Activated T-cell treated with anti-CD3 and anti-CD28 coated beads, Interleukin-2, amount 50 U/mL, for 72 hours (primary cell): ENCODE measurements around the gene PITPNM1. TPM values are rescaled to one million over a fixed set of nuclear protein-coding genes. Genes with fewer than 3 reads are reported as not detected.
"Not testable (repeated sequence)": the region's sequence is repeated elsewhere in the genome, so short reads cannot be mapped to it uniquely, and the experiment has no call there.

Source experiments
- ATAC-seq, 2 donors: fragments of 150-1000 bp; cut with Tn5 transposase; replicated peaks in 1 of 2; 2 replicates each; pipeline ENCODE4 v1.10.0; 2021; ENCODE audit warnings: moderate library complexity in 2 of 2, mild to moderate bottlenecking in 1 of 2
- DNase-seq, 2 donors: peaks; one replicate each; pipeline ENCODE4 v3.0.0; 2021 to 2022; ENCODE audit warnings: mixed read lengths in 1 of 2
- H3K27ac Mint-ChIP-seq: one replicate; pipeline ENCODE4 v1.8.0; 2022; ENCODE audit warnings: mild to moderate bottlenecking, moderate library complexity, mixed read lengths
- H3K27me3 Mint-ChIP-seq: one replicate; pipeline ENCODE4 v1.8.0; 2022; ENCODE audit warnings: low read depth, mixed read lengths
- H3K36me3 Mint-ChIP-seq, 2 donors: one replicate each; pipeline ENCODE4 v1.8.0; 2022; ENCODE audit warnings: mixed read lengths in 2 of 2, mild to moderate bottlenecking in 1 of 2; ENCODE audit not compliant: insufficient read depth in 2 of 2
- H3K4me1 Mint-ChIP-seq: one replicate; pipeline ENCODE4 v1.8.0; 2022; ENCODE audit warnings: low read depth, mixed read lengths
- H3K4me3 Mint-ChIP-seq, 2 donors: one replicate each; pipeline ENCODE4 v1.8.0; 2022; ENCODE audit warnings: mild to moderate bottlenecking in 2 of 2, mixed read lengths in 2 of 2, moderate library complexity in 2 of 2
- H3K9me3 Mint-ChIP-seq, 2 donors: one replicate each; pipeline ENCODE4 v1.8.0; 2022; ENCODE audit warnings: mixed read lengths in 2 of 2
- total RNA-seq, 2 donors: library from RNA; stranded (reverse); gene quantifications; one replicate each; pipeline ENCODE4 v1.2.3, GENCODE V29; 2022

PITPNM1 gene
- total RNA-seq, 2 donors from 2014 or later, result 94.3 to 118 TPM

- DNase-seq (no peak), ATAC-seq (no peak)
- H3K4me3 Mint-ChIP-seq, result no peak overlapping the region
- no peak overlapping the region for H3K27ac Mint-ChIP-seq
- H3K36me3 Mint-ChIP-seq, result no peaks in the 10 kb centered on the region
- H3K27me3 Mint-ChIP-seq, result no peaks in the 10 kb centered on the region
- H3K4me1 Mint-ChIP-seq, result no peaks in the 10 kb centered on the region
- no peaks in the 10 kb centered on the region for H3K9me3 Mint-ChIP-seq
These were observed 16.0 kb upstream of the PITPNM1 start for GRCh38 chr11:67520856-67521824.

- ATAC-seq (no peak), DNase-seq (no peak)
- H3K4me3 Mint-ChIP-seq, result no peak overlapping the region
- H3K9me3 Mint-ChIP-seq, result no peaks in the 10 kb centered on the region
- H3K36me3 Mint-ChIP-seq, result no peaks in the 10 kb centered on the region
- H3K27ac Mint-ChIP-seq, result no peak overlapping the region
- no peaks in the 10 kb centered on the region for H3K4me1 Mint-ChIP-seq
- H3K27me3 Mint-ChIP-seq, result no peaks in the 10 kb centered on the region
These were observed 14.6 kb upstream of the PITPNM1 start for GRCh38 chr11:67519726-67520125.

- ATAC-seq (no peak), DNase-seq (no peak)
- Mint-ChIP-seq H3K4me1 (no peaks in the 10 kb centered on the region), H3K27me3 (no peaks in the 10 kb centered on the region), H3K9me3 (no peaks in the 10 kb centered on the region), H3K27ac (no peak overlapping the region), H3K4me3 (no peak overlapping the region), H3K36me3 (no peaks in the 10 kb centered on the region)
These were observed 12.8 kb upstream of the PITPNM1 start for GRCh38 chr11:67517784-67518552.

GRCh38 chr11:67516806-67517205 is 11.6 kb upstream of the PITPNM1 start:
- H3K27ac Mint-ChIP-seq, result no peak overlapping the region
- H3K36me3 Mint-ChIP-seq, result no peaks in the 10 kb centered on the region
- H3K9me3 Mint-ChIP-seq, result no peaks in the 10 kb centered on the region

GRCh38 chr11:67514116-67514515 is 9.0 kb upstream of the PITPNM1 start:
- H3K9me3 Mint-ChIP-seq, result no peaks in the 10 kb centered on the region
- H3K36me3 Mint-ChIP-seq, result no peaks in the 10 kb centered on the region
- peaks cover 8% of the 10 kb centered on the region for H3K27me3 Mint-ChIP-seq
- no peak for DNase-seq
- peaks cover 3% of the 10 kb centered on the region for H3K4me1 Mint-ChIP-seq
- no peak for ATAC-seq
- no peak overlapping the region for H3K27ac Mint-ChIP-seq
- H3K4me3 Mint-ChIP-seq, result no peak overlapping the region

More at GRCh38 chr11:67516806-67517205, 11.6 kb upstream of the PITPNM1 start:
- ATAC-seq (no peak), DNase-seq (no peak)
- no peaks in the 10 kb centered on the region for H3K4me1 Mint-ChIP-seq
- no peaks in the 10 kb centered on the region for H3K27me3 Mint-ChIP-seq
- no peak overlapping the region for H3K4me3 Mint-ChIP-seq

- H3K4me1 Mint-ChIP-seq, result peaks cover 19% of the 10 kb centered on the region
- not testable (repeated sequence) for H3K36me3 Mint-ChIP-seq, DNase-seq, H3K27ac Mint-ChIP-seq, H3K9me3 Mint-ChIP-seq, H3K27me3 Mint-ChIP-seq, ATAC-seq, H3K4me3 Mint-ChIP-seq
These were observed 6.4 kb upstream of the PITPNM1 start for GRCh38 chr11:67511558-67511957.

- H3K4me1 Mint-ChIP-seq, result peaks cover 30% of the 10 kb centered on the region
- no peaks in the 10 kb centered on the region for H3K36me3 Mint-ChIP-seq
- H3K27ac Mint-ChIP-seq, result no peak overlapping the region
- H3K4me3 Mint-ChIP-seq, result no peak overlapping the region
- ATAC-seq (no peak), DNase-seq (no peak)
- peaks cover 8% of the 10 kb centered on the region for H3K27me3 Mint-ChIP-seq
- H3K9me3 Mint-ChIP-seq, result no peaks in the 10 kb centered on the region
These were observed 4.8 kb upstream of the PITPNM1 start for GRCh38 chr11:67510023-67510345.

- peaks cover 8% of the 10 kb centered on the region for H3K27me3 Mint-ChIP-seq
These were observed 3.4 kb upstream of the PITPNM1 start for GRCh38 chr11:67508486-67509121.

GRCh38 chr11:67507864-67508485 is 2.8 kb upstream of the PITPNM1 start, which contains the start of gene CDK2AP2:
TSS of gene CDK2AP2 (minus strand) at chr11:67508162. CDS start at chr11:67508082, 80 bp downstream.
- peaks cover under 1 to 4% of the 10 kb centered on the region in 2 donors for H3K36me3 Mint-ChIP-seq
- DNase-seq, result peak; percentile 98 to 100
- H3K4me1 Mint-ChIP-seq, result peaks cover 34% of the 10 kb centered on the region
- H3K27me3 Mint-ChIP-seq, result peaks cover 8% of the 10 kb centered on the region
- peak within 1 kb of the TSS; percentile 93 for H3K27ac Mint-ChIP-seq
- peak; percentile 74 to 77 for ATAC-seq
- H3K4me3 Mint-ChIP-seq, result peak within 1 kb of the TSS; percentile 91 to 99
- no peaks in the 10 kb centered on the region for H3K9me3 Mint-ChIP-seq

More at GRCh38 chr11:67508486-67509121, 3.4 kb upstream of the PITPNM1 start:
- DNase-seq (peak; percentile 99), ATAC-seq (peak; percentile 37 to 41)
- H3K9me3 Mint-ChIP-seq, result no peaks in the 10 kb centered on the region
- H3K4me1 Mint-ChIP-seq, result peaks cover 30% of the 10 kb centered on the region
- peak overlapping the region; percentile 93 for H3K27ac Mint-ChIP-seq
- H3K36me3 Mint-ChIP-seq, result peaks cover 0 to 2% of the 10 kb centered on the region in 2 donors
- peak overlapping the region; percentile 91 to 99 for H3K4me3 Mint-ChIP-seq

GRCh38 chr11:67507242-67507863 is 2.2 kb upstream of the PITPNM1 start:
- Mint-ChIP-seq H3K4me1 (peaks cover 38% of the 10 kb centered on the region), H3K27ac (peak overlapping the region; percentile 45), H3K27me3 (peaks cover 8% of the 10 kb centered on the region), H3K4me3 (peak overlapping the region; percentile 91 to 99), H3K9me3 (no peaks in the 10 kb centered on the region), H3K36me3 (peaks cover 4 to 6% of the 10 kb centered on the region in 2 donors)
- ATAC-seq (no peak), DNase-seq (no peak)

GRCh38 chr11:67506426-67507051 is 1.4 kb upstream of the PITPNM1 start:
- H3K4me3 Mint-ChIP-seq, result peak overlapping the region; percentile 91 to 99
- peaks cover 38% of the 10 kb centered on the region for H3K4me1 Mint-ChIP-seq
- peak overlapping the region; percentile 80 for H3K27ac Mint-ChIP-seq
- DNase-seq (no peak), ATAC-seq (no peak)
- H3K27me3 Mint-ChIP-seq, result peaks cover 8% of the 10 kb centered on the region
- peaks cover 4 to 6% of the 10 kb centered on the region in 2 donors for H3K36me3 Mint-ChIP-seq
- H3K9me3 Mint-ChIP-seq, result no peaks in the 10 kb centered on the region
